ENCODE measurements around the gene S100A16.
A peak's percentile ranks its signal among the peaks of the same experiment; 100 is the strongest.

The S100A16 gene

GRCh38 chr1:153635872-153636271, 22.9 kb upstream of the S100A16 start:
- no peak for DNase-seq

- DNase-seq, result peak; percentile 87
These were observed 21.1 kb upstream of the S100A16 start, which contains the start of gene CHTOP for GRCh38 chr1:153633754-153634665. CHTOP (plus strand) TSS chr1:153634066; CDS start chr1:153636589, 2,523 bp downstream.

GRCh38 chr1:153633161-153633753, 20.3 kb upstream of the S100A16 start:
- DNase-seq, result peak; percentile 47

GRCh38 chr1:153631047-153632022, 18.4 kb upstream of the S100A16 start:
- DNase-seq, result no peak

- no peak for DNase-seq
These were observed 17.4 kb upstream of the S100A16 start for GRCh38 chr1:153630384-153630783.

- no peak for DNase-seq
These were observed 17.0 kb upstream of the S100A16 start for GRCh38 chr1:153629971-153630370.

- DNase-seq, result no peak
These were observed 16.4 kb upstream of the S100A16 start for GRCh38 chr1:153629343-153629665.

- no peak for DNase-seq
These were observed 15.9 kb upstream of the S100A16 start for GRCh38 chr1:153628638-153629342.

- DNase-seq, result no peak
These were observed 15.0 kb upstream of the S100A16 start, which contains the start of gene S100A1 for GRCh38 chr1:153627715-153628626. S100A1 (plus strand) TSS chr1:153628434; CDS start chr1:153630522, 2,088 bp downstream.

GRCh38 chr1:153626904-153627714, 14.2 kb upstream of the S100A16 start, which contains the start of gene S100A13:
S100A13 (minus strand) TSS chr1:153627505; CDS start chr1:153626472, 1,033 bp downstream.
- DNase-seq, result peak; percentile 88

- DNase-seq, result no peak
These were observed 13.6 kb upstream of the S100A16 start for GRCh38 chr1:153626477-153626903.

- no peak for DNase-seq
These were observed 12.2 kb upstream of the S100A16 start for GRCh38 chr1:153624965-153625611.

GRCh38 chr1:153623101-153623500, 10.2 kb upstream of the S100A16 start:
- DNase-seq, result no peak

- DNase-seq, result no peak
These were observed 6.2 kb upstream of the S100A16 start for GRCh38 chr1:153619171-153619570.

- no peak for DNase-seq
These were observed 4.7 kb upstream of the S100A16 start for GRCh38 chr1:153617663-153618062.

- DNase-seq, result peak; percentile 29
These were observed 4.0 kb upstream of the S100A16 start for GRCh38 chr1:153616917-153617311.

GRCh38 chr1:153616144-153616916, 3.4 kb upstream of the S100A16 start, which contains the start of gene S100A14:
S100A14 (minus strand) TSS chr1:153616325; CDS start chr1:153615858, 467 bp downstream.
- DNase-seq, result peak; percentile 58

- DNase-seq, result no peak
These were observed 2.5 kb upstream of the S100A16 start for GRCh38 chr1:153615406-153615805.

- DNase-seq, result no peak
These were observed 2.0 kb upstream of the S100A16 start for GRCh38 chr1:153614906-153615305.

All from NCI-H2029 treated with DMSO at 0.1 percent for 48 hours (cell line).